Measurements from ENCODE around the gene FSTL4. TPM values are rescaled to one million over a fixed set of nuclear protein-coding genes. Genes with fewer than 3 reads are reported as not detected.
"Not testable (repeated sequence)": the region's sequence is repeated elsewhere in the genome, so short reads cannot be mapped to it uniquely, and the experiment has no call there.

Gene FSTL4
- total RNA-seq, 2 experiments from 2014 or later, result 0.36 TPM; not detected in 1

DNA sequence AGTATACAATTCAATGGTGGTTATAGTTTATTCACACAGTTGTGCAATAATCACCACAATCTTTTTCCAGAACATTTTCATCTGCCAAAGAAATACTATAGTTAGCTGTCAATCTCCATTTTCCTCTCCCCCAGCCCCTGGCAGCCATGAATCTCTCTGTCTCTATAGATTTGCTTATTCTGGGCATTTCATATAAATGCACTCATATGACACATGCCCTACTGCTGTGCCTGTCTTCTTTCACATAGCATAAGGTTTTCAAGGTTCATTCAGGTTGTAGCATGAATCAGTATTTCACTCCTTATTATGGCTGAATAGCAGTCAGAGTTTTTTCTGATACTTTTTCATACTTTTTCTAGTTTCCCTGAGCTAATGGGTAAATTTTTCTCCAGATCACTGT lies 432.9 kb downstream of the FSTL4 start:
- POLR2A ChIA-PET, result no interaction called here
- H3K27ac Mint-ChIP-seq, result no peak overlapping the region
- CTCF ChIA-PET, result no interaction called here

GRCh38 chr5:133170756-133171387 lies 441.5 kb downstream of the FSTL4 start:
- intact Hi-C loops (cut with micrococcal nuclease); H3K36me3 Mint-ChIP-seq; H3K27me3 Mint-ChIP-seq; H3K27ac Mint-ChIP-seq; POLR2A ChIA-PET: not testable (repeated sequence)
- Mint-ChIP-seq H3K9me3 (peaks cover 16% of the 10 kb centered on the region), H3K4me3 (peak overlapping the region; percentile 53), H3K4me1 (ENCODE audit: low read depth) (peaks cover 13% of the 10 kb centered on the region)
- DNase-seq, result peak; percentile 64
- CTCF ChIA-PET, result interaction anchor here (0.8 to 1.3 kb wide), 2 partner anchors 60 to 253 kb away, joined by 5 read pairs; no protein-coding TSS in a partner anchor

More for the DNA sequence above, 432.9 kb downstream of the FSTL4 start:
- Mint-ChIP-seq H3K4me1 (ENCODE audit: low read depth) (no peaks in the 10 kb centered on the region), H3K27me3 (no peaks in the 10 kb centered on the region), H3K4me3 (no peak overlapping the region), H3K9me3 (no peaks in the 10 kb centered on the region), H3K36me3 (no peaks in the 10 kb centered on the region)
- intact Hi-C loops (cut with micrococcal nuclease), result no loop called here
- DNase-seq, result no peak

DNA sequence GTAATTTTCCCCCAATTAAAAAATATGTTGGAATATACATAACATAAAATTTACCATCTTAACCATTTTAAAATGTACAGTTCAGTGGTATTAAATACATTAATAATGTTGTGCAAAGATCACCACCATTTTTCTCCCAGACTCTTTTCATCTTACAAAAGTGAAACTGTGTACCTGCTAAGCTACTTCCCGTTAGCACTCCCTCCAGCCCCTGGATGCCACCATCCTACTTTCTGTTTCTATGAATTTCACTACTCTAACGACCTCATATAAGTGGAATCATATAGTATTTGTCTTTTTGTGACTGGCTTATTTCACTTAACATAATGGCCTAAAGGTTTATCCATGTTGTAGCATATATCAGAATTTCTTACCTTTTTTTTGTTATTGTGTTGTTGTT lies 447.6 kb downstream of the FSTL4 start:
- Mint-ChIP-seq H3K4me1 (ENCODE audit: low read depth) (peaks cover 9% of the 10 kb centered on the region), H3K27ac (no peak overlapping the region), H3K9me3 (peaks cover 13% of the 10 kb centered on the region), H3K36me3 (peaks cover 4% of the 10 kb centered on the region), H3K4me3 (no peak overlapping the region), H3K27me3 (no peaks in the 10 kb centered on the region)
- intact Hi-C loops (cut with micrococcal nuclease), result no loop called here
- DNase-seq, result no peak
- POLR2A ChIA-PET, result no interaction called here
- CTCF ChIA-PET, result no interaction called here

DNA sequence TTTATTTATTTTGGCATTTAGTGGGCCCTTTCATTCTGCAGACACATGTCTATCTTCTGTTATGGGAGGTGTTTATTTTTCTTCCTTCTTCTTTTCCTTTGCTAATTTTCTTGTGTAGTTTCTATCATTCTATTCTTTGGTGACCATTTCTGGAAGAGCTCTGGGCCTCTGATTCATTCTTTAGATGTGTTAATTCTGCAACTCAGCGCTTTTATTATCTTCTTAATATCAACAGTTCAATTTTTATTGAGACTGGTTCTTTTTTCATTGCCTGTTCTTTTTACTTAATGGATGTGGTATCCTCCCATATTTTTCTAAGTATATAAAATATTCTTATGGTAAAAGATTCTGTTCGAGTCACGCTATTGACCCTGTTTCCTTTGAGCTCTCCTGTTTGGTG lies 448.5 kb downstream of the FSTL4 start:
- Mint-ChIP-seq H3K27ac (no peak overlapping the region), H3K9me3 (peaks cover 6% of the 10 kb centered on the region), H3K36me3 (no peaks in the 10 kb centered on the region), H3K27me3 (no peaks in the 10 kb centered on the region), H3K4me1 (ENCODE audit: low read depth) (peaks cover 9% of the 10 kb centered on the region), H3K4me3 (no peak overlapping the region)
- POLR2A ChIA-PET, result no interaction called here
- DNase-seq, result no peak
- CTCF ChIA-PET, result no interaction called here
- intact Hi-C loops (cut with micrococcal nuclease), result no loop called here

DNA sequence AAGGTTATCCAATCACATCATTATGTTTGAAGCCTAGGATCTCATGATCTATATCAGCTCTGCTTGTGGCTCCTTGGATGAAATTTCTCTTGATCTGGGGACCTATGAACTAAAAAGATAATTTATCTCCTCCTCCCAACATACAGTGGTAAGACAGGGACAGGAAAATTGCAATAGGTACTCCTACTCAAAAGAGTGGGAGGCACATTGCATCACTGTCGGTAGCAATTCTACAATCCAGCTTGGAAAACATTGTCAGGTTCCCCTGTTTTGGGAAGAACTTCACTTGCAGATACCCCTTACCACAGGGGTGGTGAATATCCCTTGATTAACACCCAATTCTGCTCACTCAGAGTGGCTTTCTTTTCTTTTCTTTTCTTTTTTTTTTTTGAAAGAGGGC lies 452.8 kb downstream of the FSTL4 start:
- ChIA-PET CTCF (no interaction called here), POLR2A (no interaction called here)
- H3K27me3 Mint-ChIP-seq, result no peaks in the 10 kb centered on the region
- H3K27ac Mint-ChIP-seq, result no peak overlapping the region
- H3K9me3 Mint-ChIP-seq, result no peaks in the 10 kb centered on the region
- no peak overlapping the region for H3K4me3 Mint-ChIP-seq
- no peaks in the 10 kb centered on the region for H3K36me3 Mint-ChIP-seq
- intact Hi-C loops (cut with micrococcal nuclease), result no loop called here
- DNase-seq, result no peak
- peaks cover 4% of the 10 kb centered on the region for H3K4me1 Mint-ChIP-seq (ENCODE audit: low read depth)

DNA sequence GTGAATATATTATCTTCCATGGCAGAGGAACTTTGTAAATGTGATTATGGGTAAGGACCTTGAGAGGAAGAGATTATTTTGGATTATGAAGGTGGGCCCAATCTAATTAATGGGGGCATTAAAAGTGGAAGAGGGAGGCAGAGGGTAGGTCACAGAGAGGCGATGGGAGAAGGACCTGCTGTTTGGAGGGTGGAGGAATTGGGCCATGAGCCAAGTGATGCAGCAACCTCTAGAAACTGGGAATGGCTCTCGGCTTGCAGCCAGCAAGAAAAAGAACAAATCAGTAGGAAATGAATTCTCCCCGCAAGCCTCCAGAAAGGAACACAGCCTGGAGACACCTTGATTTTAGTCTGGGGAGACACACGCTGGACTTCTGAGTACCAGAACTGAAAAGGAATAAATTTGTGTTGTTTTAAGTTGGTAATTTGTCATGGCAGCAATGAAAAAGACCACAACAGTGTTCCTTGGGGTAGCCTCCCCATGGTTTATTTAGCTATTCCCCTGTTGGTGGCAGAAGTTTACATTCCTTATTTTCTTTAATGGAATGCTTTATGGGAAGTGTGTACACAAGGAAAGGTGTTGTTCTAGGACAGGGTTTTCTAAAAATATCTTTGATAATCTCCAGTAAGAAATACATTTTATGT lies 456.9 kb downstream of the FSTL4 start:
- no peak for DNase-seq
- CTCF ChIA-PET, result no interaction called here
- H3K4me1 Mint-ChIP-seq (ENCODE audit: low read depth), result peaks cover 4% of the 10 kb centered on the region
- POLR2A ChIA-PET, result no interaction called here
- no peaks in the 10 kb centered on the region for H3K36me3 Mint-ChIP-seq
- no peaks in the 10 kb centered on the region for H3K9me3 Mint-ChIP-seq
- H3K27ac Mint-ChIP-seq, result no peak overlapping the region
- H3K4me3 Mint-ChIP-seq, result no peak overlapping the region
- H3K27me3 Mint-ChIP-seq, result no peaks in the 10 kb centered on the region
- intact Hi-C loops (cut with micrococcal nuclease), result no loop called here

GRCh38 chr5:133154274-133155075 lies 457.9 kb downstream of the FSTL4 start:
- no peaks in the 10 kb centered on the region for H3K9me3 Mint-ChIP-seq
- POLR2A ChIA-PET, result no interaction called here
- H3K27ac Mint-ChIP-seq, result no peak overlapping the region
- H3K36me3 Mint-ChIP-seq, result no peaks in the 10 kb centered on the region
- intact Hi-C loops (cut with micrococcal nuclease), result no loop called here
- CTCF ChIA-PET, result no interaction called here
- DNase-seq, result no peak
- no peaks in the 10 kb centered on the region for H3K27me3 Mint-ChIP-seq
- H3K4me3 Mint-ChIP-seq, result no peak overlapping the region
- H3K4me1 Mint-ChIP-seq (ENCODE audit: low read depth), result no peaks in the 10 kb centered on the region

DNA sequence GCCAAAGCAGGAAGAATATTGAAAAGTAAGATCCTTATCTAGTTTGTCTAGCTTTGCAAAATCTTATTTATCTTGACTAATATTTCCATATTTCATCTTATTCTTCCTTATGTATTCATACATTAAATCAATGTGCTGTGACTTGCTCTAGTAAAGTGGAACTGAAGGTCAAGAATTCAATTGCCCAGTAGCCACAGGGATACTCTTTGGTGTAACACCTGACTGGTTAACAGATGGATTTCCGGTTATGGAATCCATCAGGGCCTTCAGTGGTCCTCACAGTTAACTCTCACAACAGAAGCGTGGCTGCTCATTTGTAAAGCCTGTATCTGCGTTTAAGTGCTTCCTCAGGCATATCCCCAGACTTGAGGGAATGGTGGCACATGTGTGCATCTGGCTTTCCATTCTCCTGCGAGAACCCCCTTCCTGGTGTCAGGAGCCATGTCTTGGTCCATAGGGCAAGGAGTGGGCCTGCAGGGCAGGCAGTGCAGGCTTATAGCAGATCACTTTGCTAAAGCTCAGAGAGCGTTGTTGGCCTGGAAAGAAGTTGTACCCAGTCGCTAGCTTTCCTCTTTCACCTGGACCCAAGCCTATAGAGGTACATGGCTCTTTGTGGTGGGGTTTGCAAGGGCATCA lies 461.3 kb downstream of the FSTL4 start:
- no peak overlapping the region for H3K4me3 Mint-ChIP-seq
- peaks cover 17% of the 10 kb centered on the region for H3K4me1 Mint-ChIP-seq (ENCODE audit: low read depth)
- H3K9me3 Mint-ChIP-seq, result no peaks in the 10 kb centered on the region
- intact Hi-C loops (cut with micrococcal nuclease), result no loop called here
- no peaks in the 10 kb centered on the region for H3K36me3 Mint-ChIP-seq
- CTCF ChIA-PET, result interaction anchor here (1.2 kb wide), 1 partner anchor 161 kb away, joined by 3 read pairs; no protein-coding TSS in a partner anchor
- POLR2A ChIA-PET, result no interaction called here
- no peak for DNase-seq
- H3K27ac Mint-ChIP-seq, result no peak overlapping the region
- H3K27me3 Mint-ChIP-seq, result no peaks in the 10 kb centered on the region

- no peak for DNase-seq
- Mint-ChIP-seq H3K27ac (no peak overlapping the region), H3K9me3 (peaks cover 2% of the 10 kb centered on the region), H3K36me3 (no peaks in the 10 kb centered on the region), H3K27me3 (no peaks in the 10 kb centered on the region), H3K4me3 (no peak overlapping the region), H3K4me1 (ENCODE audit: low read depth) (peaks cover 17% of the 10 kb centered on the region)
- CTCF ChIA-PET, result no interaction called here
- POLR2A ChIA-PET, result no interaction called here
- intact Hi-C loops (cut with micrococcal nuclease), result no loop called here
Observed at GRCh38 chr5:133149345-133149744, 463.0 kb downstream of the FSTL4 start.

DNA sequence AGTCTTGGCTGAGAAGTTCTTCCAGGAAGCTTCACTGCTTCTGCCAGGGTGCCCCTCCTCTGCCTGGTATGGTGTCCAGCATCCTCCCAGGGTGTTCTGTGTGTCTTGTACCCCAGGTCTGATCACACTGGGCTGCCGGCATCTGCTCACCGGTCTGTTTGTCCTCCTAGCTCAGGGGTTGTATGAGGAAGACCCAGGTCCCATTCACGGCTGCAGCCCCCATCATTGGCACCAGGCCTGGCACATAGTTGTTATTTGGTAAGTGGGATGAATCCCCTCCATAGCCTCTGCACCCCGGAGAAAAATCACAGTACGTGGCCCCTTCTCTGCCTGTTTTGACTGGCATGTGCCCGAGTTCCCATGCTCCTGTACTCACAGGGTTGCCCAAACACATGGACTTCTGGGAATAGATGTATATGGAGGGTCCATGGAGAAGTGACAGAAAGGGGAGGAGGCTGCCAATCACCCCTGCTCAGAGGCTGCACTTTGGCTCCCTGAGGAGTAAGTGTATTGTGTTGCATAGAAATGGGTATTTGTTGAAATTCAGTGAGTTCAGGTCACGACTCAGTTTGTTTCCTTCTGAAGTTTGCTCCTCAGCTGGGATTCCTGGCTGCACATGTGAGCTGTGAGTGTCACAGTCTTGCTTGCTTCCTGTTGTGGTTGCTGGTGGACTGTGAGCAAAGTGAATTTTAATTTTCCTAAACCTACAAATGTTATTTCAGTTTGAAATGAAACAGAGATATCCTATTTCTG lies 464.4 kb downstream of the FSTL4 start:
- intact Hi-C loops (cut with micrococcal nuclease), result no loop called here
- Mint-ChIP-seq H3K27me3 (no peaks in the 10 kb centered on the region), H3K27ac (no peak overlapping the region), H3K9me3 (peaks cover 6% of the 10 kb centered on the region), H3K36me3 (no peaks in the 10 kb centered on the region), H3K4me3 (no peak overlapping the region), H3K4me1 (ENCODE audit: low read depth) (peaks cover 17% of the 10 kb centered on the region)
- CTCF ChIA-PET, result no interaction called here
- DNase-seq, result no peak
- POLR2A ChIA-PET, result no interaction called here

DNA sequence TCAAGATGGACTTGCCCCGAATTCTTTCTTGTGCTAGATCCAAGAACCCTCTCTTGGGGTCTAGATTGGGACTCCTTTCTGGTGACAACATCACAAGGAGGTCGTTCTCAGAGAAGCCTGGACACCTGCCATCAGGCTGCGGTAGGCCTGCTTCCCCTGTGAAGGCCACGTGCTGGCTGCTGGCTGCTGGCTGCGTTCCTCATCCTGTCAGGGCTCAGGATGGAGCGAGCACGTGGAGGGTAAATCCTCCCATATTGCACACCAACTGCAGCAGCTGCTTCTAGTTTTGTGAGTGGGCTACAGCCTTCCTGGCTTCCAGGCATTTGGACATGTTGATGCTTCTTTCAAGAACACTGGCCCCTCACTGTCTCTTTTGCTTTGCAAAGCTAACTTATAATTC lies 464.9 kb downstream of the FSTL4 start:
- no peak overlapping the region for H3K4me3 Mint-ChIP-seq
- intact Hi-C loops (cut with micrococcal nuclease), result no loop called here
- H3K27ac Mint-ChIP-seq, result no peak overlapping the region
- H3K4me1 Mint-ChIP-seq (ENCODE audit: low read depth), result peaks cover 17% of the 10 kb centered on the region
- ChIA-PET POLR2A (no interaction called here), CTCF (no interaction called here)
- H3K36me3 Mint-ChIP-seq, result no peaks in the 10 kb centered on the region
- no peak for DNase-seq
- no peaks in the 10 kb centered on the region for H3K27me3 Mint-ChIP-seq
- peaks cover 6% of the 10 kb centered on the region for H3K9me3 Mint-ChIP-seq

Data from activated CD4-positive, alpha-beta memory T cell treated with anti-CD3 and anti-CD28 coated beads for 36 hours (primary cell).